Mesendoderm (in vitro differentiated cells): ENCODE data around the gene TMEM132A.

Experiments
- DNase-seq: peaks from one replicate; pipeline ENCODE4 v3.0.0; 2013
- H2AK5ac ChIP-seq: 2 replicates; pipeline ENCODE4 v1.6.1; 2013; ENCODE audit warnings: low read length, inconsistent platforms
- H2BK120ac ChIP-seq: 2 replicates; pipeline ENCODE4 v1.6.1; 2013; ENCODE audit warnings: low read depth, mild to moderate bottlenecking, low read length, moderate library complexity, mixed read lengths
- H2BK15ac ChIP-seq: replicated peaks from 2 replicates; pipeline ENCODE4 v1.6.1; 2013; ENCODE audit warnings: low read depth, mild to moderate bottlenecking, moderate library complexity
- H2BK5ac ChIP-seq: 2 replicates; pipeline ENCODE4 v1.6.1; 2013; ENCODE audit warnings: low read length, inconsistent platforms
- H3K18ac ChIP-seq: 2 replicates; pipeline ENCODE4 v1.6.1; 2013; ENCODE audit warnings: mild to moderate bottlenecking, low read length, mixed read lengths
- H3K23ac ChIP-seq: one replicate; pipeline ENCODE4 v1.6.1; 2013; ENCODE audit warnings: low read length
- H3K27ac ChIP-seq: 2 replicates; pipeline ENCODE4 v1.5.1; 2013; ENCODE audit warnings: low read depth, mild to moderate bottlenecking, inconsistent platforms, low read length, moderate library complexity
- H3K27me3 ChIP-seq: 2 replicates; pipeline ENCODE4 v1.6.1; 2013; ENCODE audit warnings: low read length, control low read depth, mild to moderate bottlenecking, inconsistent platforms; ENCODE audit not compliant: insufficient read depth, poor library complexity
- H3K36me3 ChIP-seq: 2 replicates; pipeline ENCODE4 v1.6.1; 2013; ENCODE audit warnings: low read length, inconsistent platforms; ENCODE audit not compliant: control insufficient read depth, insufficient read depth
- H3K4ac ChIP-seq: one replicate; pipeline ENCODE4 v1.6.1; 2013; ENCODE audit warnings: low read depth, mild to moderate bottlenecking, low read length, moderate library complexity
- H3K4me1 ChIP-seq: 2 replicates; pipeline ENCODE4 v1.6.1; 2013; ENCODE audit warnings: low read depth, low read length, inconsistent platforms; ENCODE audit not compliant: control insufficient read depth
- H3K4me2 ChIP-seq: 2 replicates; pipeline ENCODE4 v1.6.1; 2013; ENCODE audit warnings: low read length
- H3K4me3 ChIP-seq: 2 replicates; pipeline ENCODE4 v1.5.1; 2013; ENCODE audit warnings: mild to moderate bottlenecking, low read length
- H3K56ac ChIP-seq: one replicate; pipeline ENCODE4 v1.6.1; 2013; ENCODE audit warnings: low read length
- H3K79me1 ChIP-seq: 2 replicates; pipeline ENCODE4 v1.6.1; 2013; ENCODE audit warnings: low read length, inconsistent platforms
- H3K79me2 ChIP-seq: 2 replicates; pipeline ENCODE4 v1.6.1; 2013; ENCODE audit warnings: mild to moderate bottlenecking, low read length; ENCODE audit not compliant: control insufficient read depth, insufficient read depth
- H3K9ac ChIP-seq: 2 replicates; pipeline ENCODE4 v1.6.1; 2013; ENCODE audit warnings: low read length, inconsistent platforms
- H4K5ac ChIP-seq: one replicate; pipeline ENCODE4 v1.6.1; 2013; ENCODE audit warnings: low read length
- H4K8ac ChIP-seq: one replicate; pipeline ENCODE4 v1.6.1; 2013; ENCODE audit warnings: low read depth, mild to moderate bottlenecking, control low read depth, low read length, moderate library complexity
- WGBS: extraction: QIAGEN DNeasy Blood & Tissue Kit; methylation state at CpG from one replicate; pipeline ENCODE4 v1.1.7; 2013; ENCODE audit warnings: low lambda C conversion rate, missing lambda C conversion rate; ENCODE audit not compliant: insufficient coverage; ENCODE audit errors: extremely low coverage; 5-methylcytosine and 5-hydroxymethylcytosine counted together

Gene TMEM132A

DNA sequence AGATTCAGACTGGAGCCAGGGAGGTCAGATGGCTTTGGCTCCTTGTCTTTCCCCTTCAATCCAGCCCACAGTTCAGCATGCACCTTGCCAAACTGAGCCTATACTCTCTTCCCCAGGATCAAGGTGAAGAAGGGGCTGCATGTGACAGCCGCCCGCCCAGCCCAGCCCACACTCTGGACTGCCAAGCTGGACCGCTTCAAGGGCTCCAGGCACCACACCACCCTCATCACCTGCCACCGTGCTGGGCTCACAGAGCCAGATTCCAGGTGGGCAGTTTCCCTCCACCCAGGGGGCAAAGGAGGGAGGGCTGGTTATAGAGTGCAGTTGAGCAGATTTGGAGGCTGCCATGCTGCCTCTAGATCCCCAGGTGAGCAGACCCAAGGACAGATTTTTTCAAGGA is 6.1 kb downstream of the TMEM132A start:
- Histone ChIP-seq H3K4me3 (no peak overlapping the region), H3K27ac (no peak overlapping the region), H3K27me3 (no peaks in the 10 kb centered on the region), H3K9ac (no peak overlapping the region), H3K18ac (no peak overlapping the region), H3K56ac (no peak overlapping the region), H2BK15ac (no peak overlapping the region), H3K36me3 (peaks cover 2% of the 10 kb centered on the region), H3K23ac (no peak overlapping the region), H2BK5ac (no peak overlapping the region), H3K79me2 (no peaks in the 10 kb centered on the region), H3K4me1 (no peaks in the 10 kb centered on the region), H3K4me2 (no peak overlapping the region), H2AK5ac (no peak overlapping the region), H4K5ac (no peak overlapping the region), H3K4ac (no peak overlapping the region), H3K79me1 (peaks cover 1% of the 10 kb centered on the region), H2BK120ac (no peak overlapping the region), H4K8ac (no peak overlapping the region)
- no peak for DNase-seq
- no CpG with 5 or more reads among the region's 4 CpGs for WGBS

GRCh38 chr11:60931917-60932316 is 7.7 kb downstream of the TMEM132A start:
- no peaks in the 10 kb centered on the region for H3K4me1 ChIP-seq
- no peak overlapping the region for H4K5ac ChIP-seq
- H3K4me2 ChIP-seq: no peak overlapping the region
- no peak overlapping the region for H3K23ac ChIP-seq
- H3K27ac ChIP-seq: no peak overlapping the region
- no peaks in the 10 kb centered on the region for H3K79me1 ChIP-seq
- no peak for DNase-seq
- WGBS: no CpG with 5 or more reads among the region's 9 CpGs
- H3K56ac ChIP-seq: no peak overlapping the region
- no peak overlapping the region for H2AK5ac ChIP-seq
- no peak overlapping the region for H3K4ac ChIP-seq
- H3K4me3 ChIP-seq: no peak overlapping the region
- no peaks in the 10 kb centered on the region for H3K79me2 ChIP-seq
- H4K8ac ChIP-seq: no peak overlapping the region
- no peak overlapping the region for H2BK120ac ChIP-seq
- H3K36me3 ChIP-seq: peaks cover 2% of the 10 kb centered on the region
- H2BK15ac ChIP-seq: no peak overlapping the region
- H3K9ac ChIP-seq: no peak overlapping the region
- no peaks in the 10 kb centered on the region for H3K27me3 ChIP-seq
- no peak overlapping the region for H2BK5ac ChIP-seq
- H3K18ac ChIP-seq: no peak overlapping the region

DNA sequence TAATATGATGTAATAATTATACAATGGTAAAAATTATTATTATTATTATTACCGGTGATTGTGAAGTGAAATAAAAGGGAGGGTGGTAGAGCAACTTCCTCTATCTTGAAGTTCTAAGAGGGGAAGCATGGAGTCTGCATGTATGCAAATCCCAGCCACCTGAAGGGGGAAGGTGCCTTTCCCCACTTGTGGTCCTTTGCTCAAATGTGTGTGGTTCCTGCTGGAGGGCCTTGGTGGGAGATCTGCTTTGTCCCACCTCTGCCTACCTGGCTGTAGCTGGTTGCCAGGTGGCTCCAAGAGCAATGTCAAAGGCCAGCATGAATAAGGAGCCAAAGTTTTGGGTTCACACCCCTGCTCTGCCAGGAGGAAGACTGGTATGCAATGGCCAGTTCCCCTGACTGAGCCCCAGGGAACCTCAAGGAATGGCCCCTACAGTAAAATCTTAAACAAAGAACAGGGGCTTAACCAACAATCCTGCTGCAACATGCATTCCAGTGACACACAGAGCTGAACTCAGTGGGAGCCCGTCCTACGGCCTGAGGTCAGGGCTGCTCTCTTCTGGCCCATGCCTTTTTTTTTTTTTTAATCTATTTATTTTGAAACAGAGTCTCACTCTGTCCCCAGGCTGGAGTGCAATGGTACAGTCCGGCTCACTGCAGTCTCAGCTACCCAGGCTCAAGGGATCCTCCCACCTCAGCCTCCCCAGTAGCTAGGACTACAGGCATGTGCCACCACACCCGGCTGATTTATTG is 8.5 kb downstream of the TMEM132A start:
- H3K23ac ChIP-seq: no peak overlapping the region
- H2BK120ac ChIP-seq: no peak overlapping the region
- no peak overlapping the region for H3K18ac ChIP-seq
- H3K36me3 ChIP-seq: peaks cover 2% of the 10 kb centered on the region
- H3K56ac ChIP-seq: no peak overlapping the region
- H2AK5ac ChIP-seq: no peak overlapping the region
- no peak overlapping the region for H3K9ac ChIP-seq
- no peak overlapping the region for H3K4ac ChIP-seq
- WGBS: no CpG with 5 or more reads among the region's 5 CpGs
- DNase-seq: peak; percentile 68
- H3K4me2 ChIP-seq: no peak overlapping the region
- H4K5ac ChIP-seq: no peak overlapping the region
- no peak overlapping the region for H4K8ac ChIP-seq
- H3K79me2 ChIP-seq: no peaks in the 10 kb centered on the region
- no peak overlapping the region for H2BK15ac ChIP-seq
- no peak overlapping the region for H2BK5ac ChIP-seq
- H3K4me3 ChIP-seq: no peak overlapping the region
- no peaks in the 10 kb centered on the region for H3K79me1 ChIP-seq
- H3K27me3 ChIP-seq: no peaks in the 10 kb centered on the region
- H3K4me1 ChIP-seq: no peaks in the 10 kb centered on the region
- H3K27ac ChIP-seq: no peak overlapping the region

GRCh38 chr11:60933416-60934123 is 9.3 kb downstream of the TMEM132A start:
- Histone ChIP-seq H3K27ac (no peak overlapping the region), H3K23ac (no peak overlapping the region), H2BK15ac (no peak overlapping the region), H3K4me1 (no peaks in the 10 kb centered on the region), H3K56ac (no peak overlapping the region), H4K5ac (no peak overlapping the region), H3K79me2 (no peaks in the 10 kb centered on the region), H3K79me1 (no peaks in the 10 kb centered on the region), H3K18ac (no peak overlapping the region), H2AK5ac (no peak overlapping the region), H3K4me2 (no peak overlapping the region), H2BK120ac (no peak overlapping the region), H2BK5ac (no peak overlapping the region), H3K36me3 (peaks cover 2% of the 10 kb centered on the region), H3K9ac (no peak overlapping the region), H3K27me3 (no peaks in the 10 kb centered on the region), H3K4ac (no peak overlapping the region), H3K4me3 (no peak overlapping the region), H4K8ac (no peak overlapping the region)
- no peak for DNase-seq
- WGBS: no CpG with 5 or more reads among the region's 37 CpGs

GRCh38 chr11:60934124-60934789 is 10.0 kb downstream of the TMEM132A start:
- H3K18ac ChIP-seq: no peak overlapping the region
- H3K27ac ChIP-seq: no peak overlapping the region
- no CpG with 5 or more reads among the region's 57 CpGs for WGBS
- no peak overlapping the region for H3K4me3 ChIP-seq
- H3K56ac ChIP-seq: no peak overlapping the region
- no peaks in the 10 kb centered on the region for H3K4me1 ChIP-seq
- H2BK15ac ChIP-seq: no peak overlapping the region
- no peak for DNase-seq
- peaks cover 2% of the 10 kb centered on the region for H3K36me3 ChIP-seq
- H4K8ac ChIP-seq: no peak overlapping the region
- H3K4me2 ChIP-seq: no peak overlapping the region
- no peak overlapping the region for H2AK5ac ChIP-seq
- no peak overlapping the region for H3K4ac ChIP-seq
- H2BK120ac ChIP-seq: no peak overlapping the region
- no peaks in the 10 kb centered on the region for H3K79me2 ChIP-seq
- H2BK5ac ChIP-seq: no peak overlapping the region
- no peak overlapping the region for H3K23ac ChIP-seq
- H3K9ac ChIP-seq: no peak overlapping the region
- H4K5ac ChIP-seq: no peak overlapping the region
- no peaks in the 10 kb centered on the region for H3K79me1 ChIP-seq
- H3K27me3 ChIP-seq: no peaks in the 10 kb centered on the region
